Fibroblast of the aortic adventitia (primary cell): ENCODE results near the gene CWF19L2. TPM values are rescaled to one million over a fixed set of nuclear protein-coding genes. Genes with fewer than 3 reads are reported as not detected.

Experiments
- DNase-seq: peaks from one replicate; pipeline ENCODE4 v3.0.0-alpha.2; 2010; ENCODE audit warnings: low read depth
- H3K4me3 ChIP-seq: 2 replicates; pipeline ENCODE4 v1.5.1; 2011; ENCODE audit warnings: low read depth, mild to moderate bottlenecking, control low read depth, low read length, moderate library complexity
- total RNA-seq: library from RNA; depleted of rRNA; stranded (reverse); fragments of >200 nt; gene quantifications from 2 replicates; pipeline ENCODE4 v1.2.3, GENCODE V29; 2012; ENCODE audit warnings: low replicate concordance
- TF ChIP-seq, protein P1 (sequence below): IDR thresholded peaks from 2 replicates; pipeline ENCODE4 v1.5.1; 2011; ENCODE audit warnings: mild to moderate bottlenecking, low read length, control low read depth, inconsistent platforms; ENCODE audit not compliant: insufficient read depth

The CWF19L2 gene
- total RNA-seq, 1 donor = 15.1 TPM

DNA sequence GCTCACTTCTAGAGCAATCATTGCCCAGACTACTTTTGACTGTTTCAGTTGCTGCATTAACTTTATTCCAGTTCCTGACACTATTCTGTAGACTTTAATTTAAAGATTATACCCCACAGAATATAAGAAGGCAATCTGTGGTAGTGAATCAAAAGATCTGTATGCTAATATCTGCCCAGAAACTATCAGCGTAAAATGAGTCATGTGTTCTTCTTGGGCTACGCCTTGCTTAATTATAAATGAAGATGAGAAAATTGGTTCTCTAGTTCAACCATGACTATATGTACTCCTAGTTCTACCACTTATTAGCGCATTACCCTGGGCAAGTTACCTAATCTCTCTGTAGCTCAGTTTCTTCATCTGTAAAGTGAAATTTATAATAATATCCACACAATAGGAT lies 128.5 kb downstream of the CWF19L2 start:
- TF ChIP-seq, protein P1, sequence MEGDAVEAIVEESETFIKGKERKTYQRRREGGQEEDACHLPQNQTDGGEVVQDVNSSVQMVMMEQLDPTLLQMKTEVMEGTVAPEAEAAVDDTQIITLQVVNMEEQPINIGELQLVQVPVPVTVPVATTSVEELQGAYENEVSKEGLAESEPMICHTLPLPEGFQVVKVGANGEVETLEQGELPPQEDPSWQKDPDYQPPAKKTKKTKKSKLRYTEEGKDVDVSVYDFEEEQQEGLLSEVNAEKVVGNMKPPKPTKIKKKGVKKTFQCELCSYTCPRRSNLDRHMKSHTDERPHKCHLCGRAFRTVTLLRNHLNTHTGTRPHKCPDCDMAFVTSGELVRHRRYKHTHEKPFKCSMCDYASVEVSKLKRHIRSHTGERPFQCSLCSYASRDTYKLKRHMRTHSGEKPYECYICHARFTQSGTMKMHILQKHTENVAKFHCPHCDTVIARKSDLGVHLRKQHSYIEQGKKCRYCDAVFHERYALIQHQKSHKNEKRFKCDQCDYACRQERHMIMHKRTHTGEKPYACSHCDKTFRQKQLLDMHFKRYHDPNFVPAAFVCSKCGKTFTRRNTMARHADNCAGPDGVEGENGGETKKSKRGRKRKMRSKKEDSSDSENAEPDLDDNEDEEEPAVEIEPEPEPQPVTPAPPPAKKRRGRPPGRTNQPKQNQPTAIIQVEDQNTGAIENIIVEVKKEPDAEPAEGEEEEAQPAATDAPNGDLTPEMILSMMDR = no peak
- no peak for DNase-seq
- no peak overlapping the region for H3K4me3 ChIP-seq

GRCh38 chr11:107316426-107316825 lies 141.2 kb downstream of the CWF19L2 start:
- no peak overlapping the region for H3K4me3 ChIP-seq
- no peak for DNase-seq
- TF ChIP-seq, protein P1 = no peak

- DNase-seq = no peak
- H3K4me3 ChIP-seq = no peak overlapping the region
- TF ChIP-seq, protein P1 = no peak
Measured at GRCh38 chr11:107307991-107308390, 149.6 kb downstream of the CWF19L2 start.

GRCh38 chr11:107301878-107302277 lies 155.7 kb downstream of the CWF19L2 start:
- DNase-seq = no peak
- TF ChIP-seq, protein P1 = no peak
- no peak overlapping the region for H3K4me3 ChIP-seq

- TF ChIP-seq, protein P1 = no peak
- no peak for DNase-seq
- H3K4me3 ChIP-seq = no peak overlapping the region
Measured at GRCh38 chr11:107293677-107294344, 163.8 kb downstream of the CWF19L2 start.

- TF ChIP-seq, protein P1 = no peak
- H3K4me3 ChIP-seq = no peak overlapping the region
- no peak for DNase-seq
Measured at GRCh38 chr11:107282195-107282594, 175.4 kb downstream of the CWF19L2 start.

Other genes with a start within 250 kb of the CWF19L2 start
- gene ALKBH8, start 107.9 kb upstream of the CWF19L2 start, total RNA-seq = 10.7 and 16.3 TPM in 2 replicates
- 0.36 and 0.90 TPM in 2 replicates for gene ELMOD1, start 133.3 kb upstream of the CWF19L2 start, total RNA-seq